ENCODE data around the gene CABYR.

GRCh38 chr18:24181806-24182205, 42.9 kb downstream of the CABYR start:
- TF ChIP-seq EP300 (IDR thresholded peaks at IDR 0.05; ENCODE audit: borderline replicate concordance) (no peak), REST (IDR thresholded peaks at IDR 0.05; ENCODE audit: low read depth) (no peak), EGR1 (IDR thresholded peaks at IDR 0.05) (no peak), USF1 (IDR thresholded peaks at IDR 0.05) (no peak), CREB1 (IDR thresholded peaks at IDR 0.05; ENCODE audit: low read depth) (no peak), YY1 (IDR thresholded peaks at IDR 0.05; ENCODE audit: low read depth) (no peak)

Measured in Ishikawa (cell line).